Hepatocyte (in vitro differentiated cells): ENCODE data around the gene SQOR.

Source experiments
- EZH2 ChIP-seq: fragments of 200-600 bp; sonication (generic); IDR thresholded peaks from 2 replicates; pipeline ENCODE4 v1.6.1; 2016; ENCODE audit warnings: antibody characterized with exemption, mild to moderate bottlenecking, borderline replicate concordance
- EZH2phosphoT487 ChIP-seq: fragments of 200-600 bp; sonication (generic); IDR thresholded peaks from one replicate; pipeline ENCODE4 v1.6.1; 2018; ENCODE audit warnings: antibody characterized with exemption, mild to moderate bottlenecking, low read depth, moderate library complexity; ENCODE audit not compliant: unreplicated experiment, severe bottlenecking
- TF ChIP-seq, protein P1 (sequence below): fragments of 200-600 bp; sonication (generic); IDR thresholded peaks from 2 replicates; pipeline ENCODE4 v1.5.1; 2016; ENCODE audit warnings: antibody characterized with exemption, mild to moderate bottlenecking; ENCODE audit not compliant: poor library complexity

DNA sequence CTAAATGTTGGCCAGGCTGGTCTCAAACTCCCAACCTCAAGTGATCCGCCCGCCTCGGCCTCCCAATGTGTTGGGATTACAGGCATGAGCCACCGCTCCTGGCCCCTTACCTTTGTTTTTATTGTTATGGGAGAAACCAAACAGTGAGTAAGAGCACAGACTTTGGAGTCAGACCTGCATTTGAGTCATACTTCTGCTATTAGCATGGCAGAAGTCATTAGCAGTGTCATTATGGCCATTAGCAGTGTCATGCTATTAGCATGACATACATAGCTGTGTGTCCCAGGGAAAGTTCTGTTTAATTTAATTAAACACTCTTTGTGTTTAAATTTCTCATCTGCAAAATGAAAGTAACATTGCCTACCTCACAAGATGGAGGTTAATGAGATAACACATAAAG, 54.8 kb downstream of the SQOR start:
- TF ChIP-seq, protein P1, sequence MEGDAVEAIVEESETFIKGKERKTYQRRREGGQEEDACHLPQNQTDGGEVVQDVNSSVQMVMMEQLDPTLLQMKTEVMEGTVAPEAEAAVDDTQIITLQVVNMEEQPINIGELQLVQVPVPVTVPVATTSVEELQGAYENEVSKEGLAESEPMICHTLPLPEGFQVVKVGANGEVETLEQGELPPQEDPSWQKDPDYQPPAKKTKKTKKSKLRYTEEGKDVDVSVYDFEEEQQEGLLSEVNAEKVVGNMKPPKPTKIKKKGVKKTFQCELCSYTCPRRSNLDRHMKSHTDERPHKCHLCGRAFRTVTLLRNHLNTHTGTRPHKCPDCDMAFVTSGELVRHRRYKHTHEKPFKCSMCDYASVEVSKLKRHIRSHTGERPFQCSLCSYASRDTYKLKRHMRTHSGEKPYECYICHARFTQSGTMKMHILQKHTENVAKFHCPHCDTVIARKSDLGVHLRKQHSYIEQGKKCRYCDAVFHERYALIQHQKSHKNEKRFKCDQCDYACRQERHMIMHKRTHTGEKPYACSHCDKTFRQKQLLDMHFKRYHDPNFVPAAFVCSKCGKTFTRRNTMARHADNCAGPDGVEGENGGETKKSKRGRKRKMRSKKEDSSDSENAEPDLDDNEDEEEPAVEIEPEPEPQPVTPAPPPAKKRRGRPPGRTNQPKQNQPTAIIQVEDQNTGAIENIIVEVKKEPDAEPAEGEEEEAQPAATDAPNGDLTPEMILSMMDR: no peak
- TF ChIP-seq EZH2 (no peak), EZH2phosphoT487 (no peak)
